Left hindlimb (tissue), 1 donor: ENCODE data around the gene RINT1.
"Not testable (repeated sequence)": the region's sequence is repeated elsewhere in the genome, so short reads cannot be mapped to it uniquely, and the experiment has no call there.

Experiments
- DNase-seq: peaks from one replicate; pipeline ENCODE4 v3.0.0-alpha.2; 2018

The RINT1 gene

DNA sequence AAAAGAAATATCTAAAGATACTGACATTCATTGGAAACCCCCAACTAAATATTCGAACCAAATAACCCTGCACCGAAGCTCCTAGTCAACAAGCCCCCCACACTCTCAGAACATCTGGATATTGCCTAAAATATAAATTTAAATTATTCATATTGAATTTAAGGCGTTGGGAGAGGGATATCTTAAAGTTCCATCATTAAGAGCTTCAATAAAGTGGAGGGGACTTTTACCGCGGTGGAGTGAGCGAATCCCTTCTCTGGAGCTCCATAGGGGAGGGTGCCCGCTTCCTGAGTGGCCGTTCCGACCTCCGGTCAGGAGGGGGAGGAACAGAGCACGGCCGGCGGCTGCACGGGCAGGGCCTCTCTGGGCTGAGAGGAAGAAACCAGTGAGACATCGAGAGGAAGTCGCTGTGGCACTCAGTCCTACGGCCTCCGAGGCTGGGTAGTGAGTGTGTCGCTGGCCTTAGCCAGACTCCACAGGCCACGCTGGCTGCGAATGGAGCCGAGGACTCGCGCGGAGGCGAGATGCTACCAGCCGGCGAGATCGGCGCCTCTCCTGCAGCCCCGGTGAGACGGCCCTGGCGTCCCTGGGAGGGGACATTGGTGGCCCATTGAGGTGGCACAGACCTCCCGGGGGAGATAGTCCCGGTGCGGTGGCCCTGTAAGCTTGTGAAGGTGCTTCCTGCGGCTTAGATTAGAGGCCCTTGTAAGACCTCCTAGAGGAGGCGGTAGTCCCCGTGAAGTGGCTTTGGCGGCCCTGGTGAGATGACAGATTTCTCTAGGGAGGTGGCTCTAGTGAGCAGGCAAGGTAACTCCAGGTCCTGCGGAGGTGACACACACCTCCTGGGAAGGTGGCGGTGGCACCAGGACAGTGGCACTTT is at the start of gene RINT1:
RINT1 (plus strand) TSS at position 410 of the 880 bp plus-strand sequence; CDS start at position 525, 115 bp downstream.
- peak; percentile 93 for DNase-seq

- DNase-seq, result no peak
Observed at GRCh38 chr7:105487579-105488571, 44.1 kb upstream of the RINT1 start.

DNA sequence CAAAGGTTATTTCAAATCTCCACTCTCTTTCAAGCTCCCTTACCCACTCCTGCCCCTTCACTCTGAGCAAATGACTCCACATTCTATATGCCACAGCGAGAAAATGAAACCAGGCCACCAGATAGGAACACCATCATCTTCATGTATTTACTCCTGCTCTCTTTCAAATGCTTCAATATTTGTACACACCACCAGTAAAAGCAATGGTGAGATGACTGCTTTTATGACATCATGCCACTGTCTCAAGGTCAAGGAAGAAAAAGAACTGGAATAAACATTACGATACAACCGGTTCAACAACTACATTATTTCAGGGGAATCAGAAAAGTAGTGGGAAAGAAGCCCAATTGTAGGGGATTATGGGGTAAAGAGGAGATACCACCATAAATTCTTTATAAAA is 42.6 kb upstream of the RINT1 start:
- DNase-seq, result no peak

DNA sequence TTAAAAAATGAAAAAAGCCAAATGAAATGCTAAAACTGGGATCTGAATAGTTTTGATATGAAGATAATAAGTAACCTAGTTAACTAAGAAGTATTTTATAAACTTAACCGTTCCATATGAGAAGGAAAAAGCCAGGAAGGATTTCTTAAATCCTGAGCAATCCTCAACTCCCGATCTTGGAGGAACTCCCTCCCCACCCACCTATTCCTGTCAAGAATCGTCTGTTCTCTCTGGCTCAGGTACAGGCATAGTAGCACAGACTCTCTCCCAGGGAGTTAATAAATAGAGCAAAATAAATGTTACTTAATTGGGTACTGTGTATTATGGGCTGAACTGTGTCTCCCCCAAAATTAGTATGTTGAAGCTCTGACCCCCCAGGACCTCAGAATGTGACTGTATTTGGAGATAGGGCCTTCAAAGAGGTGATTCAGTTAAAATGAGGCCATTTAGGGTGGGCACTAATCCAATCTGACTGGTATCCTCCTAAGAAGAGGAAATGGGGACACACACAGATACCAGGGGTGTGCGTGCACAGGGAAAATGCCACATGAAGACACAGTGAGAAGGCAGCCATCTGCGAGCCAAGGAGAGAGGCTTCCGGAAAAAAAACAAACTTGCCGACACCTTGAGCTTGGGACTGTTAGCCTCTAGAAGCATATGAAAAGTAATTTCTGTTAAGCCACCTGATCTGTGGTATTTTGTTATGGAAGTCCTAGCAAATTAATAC is 38.6 kb upstream of the RINT1 start:
- DNase-seq, result no peak

GRCh38 chr7:105493923-105494315 is 38.1 kb upstream of the RINT1 start:
- DNase-seq, result peak; percentile 65

GRCh38 chr7:105496521-105496920 is 35.5 kb upstream of the RINT1 start:
- no peak for DNase-seq

- DNase-seq, result no peak
Observed at GRCh38 chr7:105497016-105497415, 35.0 kb upstream of the RINT1 start.

DNA sequence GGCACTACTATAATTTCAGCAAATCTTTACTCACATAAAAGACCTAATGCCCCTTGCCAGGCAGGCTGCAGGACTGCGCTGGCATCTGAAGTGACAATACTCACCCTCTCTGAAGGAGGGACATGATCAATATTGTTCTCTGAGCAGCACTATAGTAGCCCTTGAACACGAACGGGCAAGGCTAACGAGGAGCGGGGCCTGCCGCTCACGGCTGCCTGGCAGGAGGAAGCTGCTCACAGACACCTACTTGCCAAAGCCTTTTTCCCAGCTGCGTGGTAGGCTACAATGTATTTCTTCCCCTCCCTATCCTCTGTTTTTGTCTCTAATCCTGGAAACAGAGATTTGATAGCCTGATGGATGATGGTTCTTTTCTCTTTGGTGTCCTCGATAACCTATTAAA is 29.8 kb upstream of the RINT1 start:
- DNase-seq, result no peak

DNA sequence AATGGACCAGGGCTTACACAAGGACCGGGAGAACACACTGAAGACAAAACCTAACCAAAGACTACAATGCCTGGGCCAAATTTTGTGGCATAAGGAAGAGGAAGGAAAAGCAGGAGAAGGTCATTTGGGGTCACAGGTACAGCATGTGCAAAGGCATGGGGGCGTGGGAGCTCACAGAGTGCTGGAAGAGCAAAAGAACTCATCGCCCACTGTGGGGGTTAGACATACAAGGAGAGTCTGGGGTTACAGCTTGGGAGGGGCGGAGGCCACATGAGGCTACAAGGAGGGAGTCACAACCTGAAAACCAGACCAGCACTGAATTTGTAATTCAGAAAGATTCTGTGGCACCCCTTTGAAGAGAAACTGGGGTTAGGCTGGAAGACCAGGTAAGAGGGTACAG is 19.6 kb upstream of the RINT1 start:
- no peak for DNase-seq

DNA sequence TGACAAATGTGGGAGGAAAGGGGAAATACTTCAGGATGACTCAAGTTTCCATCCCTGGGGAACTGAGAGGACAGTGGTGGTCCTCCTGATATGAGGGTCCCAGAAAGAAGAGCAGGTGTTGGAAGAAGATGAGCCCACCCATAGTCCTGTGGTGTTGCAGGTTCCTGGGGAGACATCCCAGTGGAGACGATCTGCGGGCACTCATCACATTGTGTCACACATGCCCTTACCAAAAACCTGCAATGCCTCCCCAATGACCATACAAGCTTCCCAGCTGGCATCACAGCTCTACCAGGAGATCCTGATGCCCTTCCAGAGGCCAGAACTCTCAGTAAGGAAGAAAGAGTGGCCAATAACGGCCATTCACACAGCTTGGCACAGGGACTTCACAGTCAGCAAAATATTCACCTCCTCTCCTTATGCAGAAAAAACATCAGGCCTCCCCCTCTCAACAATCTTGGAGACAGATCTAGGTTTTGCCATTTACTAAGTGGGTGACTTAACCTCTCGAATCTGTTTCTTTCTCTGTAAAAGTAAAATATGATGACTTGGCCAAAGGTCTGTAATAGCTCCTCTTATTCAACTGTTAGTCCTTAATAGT is 19.0 kb upstream of the RINT1 start:
- no peak for DNase-seq

DNA sequence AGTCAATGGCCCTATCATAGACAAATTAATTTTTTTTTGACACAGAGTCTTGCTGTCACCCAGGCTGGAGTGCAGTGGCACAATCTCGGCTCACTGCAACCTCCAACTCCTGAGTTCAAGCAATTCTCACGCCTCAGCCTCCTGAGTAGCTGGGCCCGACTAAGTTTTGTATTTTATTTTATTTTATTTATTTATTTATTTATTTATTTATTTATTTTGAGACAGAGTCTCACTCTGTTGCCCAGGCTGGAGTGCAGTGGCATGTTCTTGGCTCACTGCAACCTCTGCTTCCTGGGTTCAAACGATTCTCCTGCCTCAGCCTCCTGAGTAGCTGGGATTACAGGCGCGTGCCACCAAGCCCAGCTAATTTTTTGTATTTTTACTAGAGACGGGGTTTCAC is 16.4 kb upstream of the RINT1 start:
- DNase-seq, result not testable (repeated sequence)

GRCh38 chr7:105519353-105519752 is 12.6 kb upstream of the RINT1 start:
- no peak for DNase-seq

DNA sequence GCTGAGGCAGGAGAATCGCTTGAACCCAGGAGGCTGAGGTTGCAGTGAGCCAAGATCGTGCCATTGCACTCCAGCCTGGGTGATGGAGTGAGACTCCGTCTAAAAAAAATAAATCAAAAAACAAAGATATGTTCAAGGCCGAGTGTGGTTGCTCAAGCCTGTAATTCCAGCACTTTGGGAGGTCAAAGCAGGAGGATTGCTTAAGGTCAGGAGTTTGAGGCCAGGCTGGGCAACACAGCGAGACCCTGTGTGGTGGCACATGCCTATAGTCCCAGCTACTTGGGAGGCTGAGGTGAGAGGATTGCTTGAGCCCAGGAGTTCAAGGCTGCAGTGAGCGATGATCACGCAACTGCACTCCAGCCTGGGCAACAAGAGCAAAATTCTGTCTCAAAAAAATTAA is 11.4 kb upstream of the RINT1 start:
- DNase-seq, result not testable (repeated sequence)

DNA sequence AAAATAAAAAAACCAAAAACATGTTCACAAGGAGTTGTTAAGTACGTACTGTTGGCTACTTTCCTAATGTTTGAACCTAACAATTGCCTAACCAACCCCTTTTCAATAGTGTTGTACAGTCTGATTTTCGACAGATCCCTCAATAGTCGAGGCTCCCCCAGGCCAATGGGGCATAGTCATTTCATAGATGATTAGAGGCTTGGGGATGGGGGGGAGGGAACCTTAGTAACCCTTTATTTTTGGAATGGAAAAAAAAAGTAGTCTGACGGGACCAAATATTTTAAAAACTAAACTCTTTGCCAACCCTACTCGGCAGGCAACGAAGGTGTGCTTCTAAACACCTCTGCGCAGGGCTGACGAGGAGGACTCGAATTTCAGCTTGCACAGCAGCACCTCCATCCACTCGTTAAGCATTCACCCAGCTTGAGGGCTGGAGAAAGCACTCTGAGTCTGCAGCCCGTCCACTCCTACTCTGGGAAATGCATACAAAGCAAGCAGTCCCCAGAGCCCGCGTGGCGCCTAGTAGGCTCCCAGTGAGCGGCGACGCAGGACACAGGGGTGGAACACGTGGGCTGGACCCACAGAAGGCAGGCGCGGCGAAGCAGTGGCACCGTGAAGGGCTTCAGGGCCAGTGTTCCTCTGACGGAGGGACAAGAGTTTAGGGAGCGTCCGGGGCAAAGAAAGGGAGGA is 10.8 kb upstream of the RINT1 start:
- peak; percentile 66 for DNase-seq

- peak; percentile 93 for DNase-seq
Observed at GRCh38 chr7:105521717-105522463, 10.1 kb upstream of the RINT1 start, which contains the start of gene PUS7. Gene PUS7, minus strand, starts transcription at chr7:105522271. Its CDS starts 13,759 bp downstream, at chr7:105508512.

- DNase-seq, result not testable (repeated sequence)
Observed at GRCh38 chr7:105524423-105524822, 7.6 kb upstream of the RINT1 start.

DNA sequence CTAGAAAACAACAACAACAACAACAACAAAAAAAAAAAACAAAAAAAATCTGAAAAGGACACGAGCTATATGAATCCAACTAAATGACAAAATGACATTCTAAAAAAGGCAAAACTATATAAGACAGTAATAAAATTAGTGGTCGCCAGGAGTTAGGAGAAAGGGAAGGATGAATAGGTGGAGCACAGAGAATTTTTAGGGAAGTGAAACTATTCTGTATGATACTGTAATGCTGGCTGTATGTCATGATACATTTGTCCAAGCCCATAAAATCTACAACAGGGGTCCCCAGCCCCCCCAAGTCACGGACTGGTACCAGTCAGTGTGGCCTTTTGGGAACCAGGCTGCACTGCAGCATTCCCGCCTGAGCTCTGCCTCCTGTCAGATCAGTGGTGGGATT is 7.2 kb upstream of the RINT1 start:
- DNase-seq, result no peak

DNA sequence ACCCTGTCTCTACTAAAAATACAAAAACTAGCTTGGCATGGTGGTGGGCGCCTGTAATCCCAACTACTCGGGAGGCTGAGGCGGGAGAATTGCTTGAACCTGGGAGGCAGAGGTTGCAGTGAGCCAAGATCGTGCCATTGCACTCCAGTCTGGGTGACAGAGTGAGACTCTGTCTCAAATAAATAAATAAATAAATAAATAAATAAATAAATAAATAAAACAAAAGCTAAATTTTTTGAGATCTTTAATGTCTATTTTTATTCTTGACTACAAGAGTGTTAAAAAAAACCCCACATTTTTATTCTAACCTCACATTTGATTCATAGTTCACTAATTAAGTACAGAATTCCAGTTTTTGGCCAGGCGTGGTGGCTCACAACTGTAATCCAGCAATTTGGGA is 4.3 kb upstream of the RINT1 start:
- not testable (repeated sequence) for DNase-seq

DNA sequence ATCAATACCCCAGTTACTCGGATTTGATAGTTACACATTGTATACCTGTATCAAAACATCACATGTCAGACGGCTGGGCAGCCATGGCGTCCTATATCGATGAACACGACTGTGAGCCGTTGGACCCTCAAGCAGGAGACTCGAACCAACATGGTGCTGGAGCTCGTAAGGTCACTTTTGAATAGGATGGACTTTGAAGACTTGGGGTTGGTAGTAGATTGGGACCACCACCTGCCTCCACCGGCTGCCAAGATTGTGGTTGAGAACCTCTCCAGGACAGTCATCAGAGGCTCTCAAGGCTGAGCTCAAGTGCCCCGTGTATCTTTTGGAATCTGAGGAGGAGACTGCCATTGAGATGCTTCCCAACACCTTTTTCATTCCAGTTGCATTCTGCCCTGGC is 1.9 kb upstream of the RINT1 start:
- DNase-seq, result no peak

GRCh38 chr7:105530546-105530945 is 1.5 kb upstream of the RINT1 start:
- no peak for DNase-seq
